Neural progenitor cell (in vitro differentiated cells): ENCODE results near the gene SLC48A1.

Experiments
- CTCF ChIP-seq: fragments of 200-600 bp; sonication (generic); IDR thresholded peaks from 2 replicates; pipeline ENCODE4 v1.5.1; 2017; ENCODE audit warnings: antibody characterized with exemption, mild to moderate bottlenecking
- EZH2 ChIP-seq: fragments of 200-600 bp; sonication (generic); IDR thresholded peaks from 2 replicates; pipeline ENCODE4 v1.6.1; 2017; ENCODE audit warnings: antibody characterized with exemption, mild to moderate bottlenecking, moderate library complexity

- TF ChIP-seq EZH2, result no peak
- no peak for TF ChIP-seq CTCF
These were observed 56.5 kb downstream of the SLC48A1 start for GRCh38 chr12:47829584-47829983.
